WTC11 (cell line): ENCODE results near the gene CDC25A.

Source experiments
- CTCF ChIP-seq: fragments of 200-600 bp; IDR thresholded peaks from 2 replicates; pipeline ENCODE4 v1.8.0; 2022; ENCODE audit warnings: antibody characterized with exemption
- EMX1 ChIP-seq: fragments of 250-450 bp; sonication (Bioruptor Pico); IDR thresholded peaks from 2 replicates; pipeline ENCODE4 v1.8.0; 2021; ENCODE audit warnings: mild to moderate bottlenecking
- ETV6 ChIP-seq: sonication (generic); formaldehyde crosslinking; IDR thresholded peaks from 2 replicates; pipeline ENCODE4 v1.8.1; 2022; ENCODE audit warnings: mild to moderate bottlenecking, missing genetic modification reagents
- MAX ChIP-seq: sonication (generic); formaldehyde crosslinking; IDR thresholded peaks from 2 replicates; pipeline ENCODE4 v1.8.0; 2022; ENCODE audit warnings: mild to moderate bottlenecking, missing genetic modification reagents
- ZNF219 ChIP-seq: sonication (generic); formaldehyde crosslinking; IDR thresholded peaks from 2 replicates; pipeline ENCODE4 v1.8.0; 2023; ENCODE audit warnings: missing genetic modification reagents, mild to moderate bottlenecking, borderline replicate concordance
- TF ChIP-seq, protein P1 (sequence below): sonication (generic); formaldehyde crosslinking; IDR thresholded peaks from 2 replicates; pipeline ENCODE4 v1.8.1; 2022; ENCODE audit warnings: low read depth, missing genetic modification reagents, borderline replicate concordance
- TF ChIP-seq, protein P2 (sequence below): sonication (generic); formaldehyde crosslinking; IDR thresholded peaks from 2 replicates; pipeline ENCODE4 v1.8.0; 2022; ENCODE audit warnings: mild to moderate bottlenecking, missing genetic modification reagents
- TF ChIP-seq, protein P3 (sequence below): sonication (generic); formaldehyde crosslinking; IDR thresholded peaks from 2 replicates; pipeline ENCODE4 v1.8.1; 2023; ENCODE audit warnings: mild to moderate bottlenecking, missing genetic modification reagents

- no peak for TF ChIP-seq EMX1 (CRISPR knock-in tag)
- no peak for TF ChIP-seq CTCF
- TF ChIP-seq, protein P1, sequence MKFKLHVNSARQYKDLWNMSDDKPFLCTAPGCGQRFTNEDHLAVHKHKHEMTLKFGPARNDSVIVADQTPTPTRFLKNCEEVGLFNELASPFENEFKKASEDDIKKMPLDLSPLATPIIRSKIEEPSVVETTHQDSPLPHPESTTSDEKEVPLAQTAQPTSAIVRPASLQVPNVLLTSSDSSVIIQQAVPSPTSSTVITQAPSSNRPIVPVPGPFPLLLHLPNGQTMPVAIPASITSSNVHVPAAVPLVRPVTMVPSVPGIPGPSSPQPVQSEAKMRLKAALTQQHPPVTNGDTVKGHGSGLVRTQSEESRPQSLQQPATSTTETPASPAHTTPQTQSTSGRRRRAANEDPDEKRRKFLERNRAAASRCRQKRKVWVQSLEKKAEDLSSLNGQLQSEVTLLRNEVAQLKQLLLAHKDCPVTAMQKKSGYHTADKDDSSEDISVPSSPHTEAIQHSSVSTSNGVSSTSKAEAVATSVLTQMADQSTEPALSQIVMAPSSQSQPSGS (CRISPR knock-in tag) = no peak
- TF ChIP-seq ZNF219 (CRISPR knock-in tag) = no peak
- TF ChIP-seq, protein P2, sequence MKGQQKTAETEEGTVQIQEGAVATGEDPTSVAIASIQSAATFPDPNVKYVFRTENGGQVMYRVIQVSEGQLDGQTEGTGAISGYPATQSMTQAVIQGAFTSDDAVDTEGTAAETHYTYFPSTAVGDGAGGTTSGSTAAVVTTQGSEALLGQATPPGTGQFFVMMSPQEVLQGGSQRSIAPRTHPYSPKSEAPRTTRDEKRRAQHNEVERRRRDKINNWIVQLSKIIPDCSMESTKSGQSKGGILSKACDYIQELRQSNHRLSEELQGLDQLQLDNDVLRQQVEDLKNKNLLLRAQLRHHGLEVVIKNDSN (CRISPR knock-in tag) = no peak
- no peak for TF ChIP-seq MAX (CRISPR knock-in tag)
- TF ChIP-seq, protein P3, sequence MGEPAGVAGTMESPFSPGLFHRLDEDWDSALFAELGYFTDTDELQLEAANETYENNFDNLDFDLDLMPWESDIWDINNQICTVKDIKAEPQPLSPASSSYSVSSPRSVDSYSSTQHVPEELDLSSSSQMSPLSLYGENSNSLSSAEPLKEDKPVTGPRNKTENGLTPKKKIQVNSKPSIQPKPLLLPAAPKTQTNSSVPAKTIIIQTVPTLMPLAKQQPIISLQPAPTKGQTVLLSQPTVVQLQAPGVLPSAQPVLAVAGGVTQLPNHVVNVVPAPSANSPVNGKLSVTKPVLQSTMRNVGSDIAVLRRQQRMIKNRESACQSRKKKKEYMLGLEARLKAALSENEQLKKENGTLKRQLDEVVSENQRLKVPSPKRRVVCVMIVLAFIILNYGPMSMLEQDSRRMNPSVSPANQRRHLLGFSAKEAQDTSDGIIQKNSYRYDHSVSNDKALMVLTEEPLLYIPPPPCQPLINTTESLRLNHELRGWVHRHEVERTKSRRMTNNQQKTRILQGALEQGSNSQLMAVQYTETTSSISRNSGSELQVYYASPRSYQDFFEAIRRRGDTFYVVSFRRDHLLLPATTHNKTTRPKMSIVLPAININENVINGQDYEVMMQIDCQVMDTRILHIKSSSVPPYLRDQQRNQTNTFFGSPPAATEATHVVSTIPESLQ (CRISPR knock-in tag) = no peak
- TF ChIP-seq ETV6 (CRISPR knock-in tag) = no peak
These were observed 32.5 kb upstream of the CDC25A start for GRCh38 chr3:48220746-48221145.
